ENCODE measurements around the gene TTYH3.

Gene TTYH3

DNA sequence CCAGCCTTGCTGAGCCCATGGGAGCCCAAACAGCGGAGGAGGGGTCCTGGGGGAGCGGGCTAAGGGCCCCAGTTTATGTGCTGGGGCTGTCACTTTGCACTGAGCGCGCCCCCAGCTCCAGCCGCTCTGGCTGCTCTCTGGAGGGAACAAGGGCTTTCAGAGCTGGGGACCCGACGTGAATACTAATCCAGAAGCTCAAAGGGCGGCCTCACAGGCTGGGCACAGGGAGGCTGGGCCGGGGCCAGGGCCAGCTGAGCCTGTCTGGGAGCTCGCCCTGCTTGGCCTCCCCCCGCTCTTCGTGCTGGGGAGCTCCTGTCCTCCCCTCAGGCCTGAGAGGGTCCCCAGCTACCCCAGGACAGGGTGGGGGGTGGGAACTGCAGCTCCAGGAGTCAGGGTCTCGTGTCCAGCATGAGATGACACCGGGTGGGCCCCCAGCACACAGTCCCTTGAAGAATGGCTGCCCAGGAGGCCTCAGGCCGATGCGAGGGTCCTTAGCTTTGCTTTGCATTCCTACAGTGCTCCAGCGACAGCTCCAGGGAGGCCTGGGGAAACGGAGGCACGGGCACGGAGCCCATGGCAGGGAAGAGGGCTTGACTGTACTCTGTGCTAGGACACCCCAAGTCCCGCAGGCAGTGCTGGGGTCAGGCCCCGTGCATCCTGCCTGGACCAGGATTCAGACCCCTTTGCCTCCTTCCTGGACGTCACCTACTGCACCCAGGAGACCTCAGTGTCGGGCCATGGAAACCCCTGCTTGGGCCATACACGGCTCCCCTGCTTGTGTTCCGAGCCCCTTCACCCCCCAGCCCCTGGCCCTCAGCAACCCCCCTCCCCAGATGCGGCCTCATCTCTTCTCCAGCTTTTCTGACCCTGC, 50.4 kb downstream of the TTYH3 start:
- H3K9ac ChIP-seq (ENCODE audit: low read length in 2 of 2), result no peak overlapping the region
- peaks cover 30 to 32% of the 10 kb centered on the region in 2 donors for H3K27me3 ChIP-seq (ENCODE audit: control insufficient read depth in 1 of 2, insufficient read depth in 2 of 2, low read length in 2 of 2)
- no peaks in the 10 kb centered on the region for H3K36me3 ChIP-seq (ENCODE audit: control insufficient read depth in 2 of 2, insufficient read depth in 2 of 2, low read length in 2 of 2)
- no peak overlapping the region for H3K4me3 ChIP-seq (ENCODE audit: low read length in 2 of 2)
- no peaks in the 10 kb centered on the region for H3K9me3 ChIP-seq (ENCODE audit: control insufficient read depth in 2 of 2, low read length in 2 of 2)
- H3K27ac ChIP-seq (ENCODE audit: low read length), result no peak overlapping the region
- peaks cover 5% of the 10 kb centered on the region for H3K4me1 ChIP-seq (ENCODE audit: control insufficient read depth, insufficient read depth, low read length)

DNA sequence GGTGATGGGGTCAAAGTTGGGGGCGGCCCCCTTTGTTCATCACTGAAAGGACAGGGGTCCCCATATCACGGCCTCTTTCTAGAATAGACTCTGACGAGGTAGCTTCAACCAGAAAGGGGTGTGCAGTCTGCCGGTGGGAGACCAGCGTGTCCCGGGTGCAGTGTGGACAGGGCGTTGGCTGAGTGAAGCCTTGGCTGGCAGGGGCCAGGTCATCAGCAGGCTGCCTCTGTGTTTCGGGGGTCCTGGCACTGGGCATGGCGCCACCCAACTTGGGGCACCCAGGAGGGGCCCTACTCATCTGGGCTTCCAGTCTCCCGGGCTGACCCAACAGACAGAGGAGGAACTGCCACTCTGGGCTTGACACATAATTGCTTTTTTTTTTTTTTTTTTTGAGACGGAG, 52.7 kb downstream of the TTYH3 start:
- no peaks in the 10 kb centered on the region for H3K9me3 ChIP-seq (ENCODE audit: control insufficient read depth in 2 of 2, low read length in 2 of 2)
- H3K9ac ChIP-seq (ENCODE audit: low read length in 2 of 2), result no peak overlapping the region
- no peak overlapping the region for H3K27ac ChIP-seq (ENCODE audit: low read length)
- no peaks in the 10 kb centered on the region for H3K36me3 ChIP-seq (ENCODE audit: control insufficient read depth in 2 of 2, insufficient read depth in 2 of 2, low read length in 2 of 2)
- H3K4me1 ChIP-seq (ENCODE audit: control insufficient read depth, insufficient read depth, low read length), result peaks cover 13% of the 10 kb centered on the region
- H3K4me3 ChIP-seq (ENCODE audit: low read length in 2 of 2), result no peak overlapping the region
- H3K27me3 ChIP-seq (ENCODE audit: control insufficient read depth in 1 of 2, insufficient read depth in 2 of 2, low read length in 2 of 2), result peaks cover 39 to 54% of the 10 kb centered on the region in 2 donors

DNA sequence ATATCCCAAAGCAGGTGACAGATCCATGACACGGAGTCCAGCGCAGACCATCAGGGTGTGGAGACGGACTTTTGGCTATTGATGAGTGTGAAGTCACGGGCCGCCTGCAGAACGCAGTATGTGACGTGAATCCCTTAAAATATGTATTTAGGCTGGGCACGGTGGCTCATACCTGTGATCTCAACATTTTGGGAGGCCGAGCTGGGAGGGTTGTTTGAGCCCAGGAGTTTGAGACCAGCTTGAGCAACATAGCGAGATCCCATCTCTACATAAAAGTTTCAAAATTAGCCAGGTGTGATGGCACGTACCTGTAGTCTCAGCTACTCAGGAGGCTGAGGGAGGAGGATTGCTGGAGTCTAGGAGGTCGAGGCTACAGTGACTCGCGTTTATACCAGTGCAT, 54.3 kb downstream of the TTYH3 start:
- H3K9me3 ChIP-seq (ENCODE audit: control insufficient read depth in 2 of 2, low read length in 2 of 2), result no peaks in the 10 kb centered on the region
- no peaks in the 10 kb centered on the region for H3K36me3 ChIP-seq (ENCODE audit: control insufficient read depth in 2 of 2, insufficient read depth in 2 of 2, low read length in 2 of 2)
- peaks cover 26 to 48% of the 10 kb centered on the region in 2 donors for H3K27me3 ChIP-seq (ENCODE audit: control insufficient read depth in 1 of 2, insufficient read depth in 2 of 2, low read length in 2 of 2)
- peaks cover 13% of the 10 kb centered on the region for H3K4me1 ChIP-seq (ENCODE audit: control insufficient read depth, insufficient read depth, low read length)
- H3K4me3 ChIP-seq (ENCODE audit: low read length in 2 of 2), result no peak overlapping the region
- no peak overlapping the region for H3K27ac ChIP-seq (ENCODE audit: low read length)
- no peak overlapping the region for H3K9ac ChIP-seq (ENCODE audit: low read length in 2 of 2)

DNA sequence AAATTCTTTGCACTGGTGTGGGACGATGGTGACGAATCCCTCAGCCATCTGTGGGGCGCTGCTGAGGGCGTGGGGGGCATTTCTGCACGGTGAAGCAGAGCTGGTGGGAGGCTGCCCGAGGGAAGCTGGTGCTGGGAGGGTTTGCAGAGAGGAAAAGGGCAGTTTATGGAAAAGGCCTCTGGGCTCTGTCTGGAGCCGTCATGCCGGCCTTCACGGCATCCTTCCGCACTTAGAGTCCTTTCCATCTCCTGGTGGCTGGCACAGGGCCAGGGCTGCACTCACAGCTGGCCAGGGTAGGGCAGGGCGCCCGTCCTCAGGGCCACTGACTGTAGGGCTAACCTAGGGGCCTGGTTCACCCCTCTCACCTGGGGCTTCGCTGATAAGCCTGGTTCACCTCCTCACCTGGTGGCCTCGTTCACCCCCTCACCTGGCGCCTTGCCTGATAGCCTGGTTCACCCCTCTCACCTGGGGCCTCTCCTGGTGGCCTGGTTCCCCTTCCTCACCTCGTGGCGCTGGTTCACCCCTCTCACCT, 55.6 kb downstream of the TTYH3 start:
- Histone ChIP-seq H3K27ac (ENCODE audit: low read length) (no peak overlapping the region), H3K9me3 (ENCODE audit: control insufficient read depth in 2 of 2, low read length in 2 of 2) (no peaks in the 10 kb centered on the region), H3K9ac (ENCODE audit: low read length in 2 of 2) (no peak overlapping the region), H3K4me1 (ENCODE audit: control insufficient read depth, insufficient read depth, low read length) (peaks cover 13% of the 10 kb centered on the region), H3K36me3 (ENCODE audit: control insufficient read depth in 2 of 2, insufficient read depth in 2 of 2, low read length in 2 of 2) (no peaks in the 10 kb centered on the region), H3K4me3 (ENCODE audit: low read length in 2 of 2) (peak overlapping the region in 1 of 2 donors; percentile 40), H3K27me3 (ENCODE audit: control insufficient read depth in 1 of 2, insufficient read depth in 2 of 2, low read length in 2 of 2) (peaks cover 26 to 36% of the 10 kb centered on the region in 2 donors)

DNA sequence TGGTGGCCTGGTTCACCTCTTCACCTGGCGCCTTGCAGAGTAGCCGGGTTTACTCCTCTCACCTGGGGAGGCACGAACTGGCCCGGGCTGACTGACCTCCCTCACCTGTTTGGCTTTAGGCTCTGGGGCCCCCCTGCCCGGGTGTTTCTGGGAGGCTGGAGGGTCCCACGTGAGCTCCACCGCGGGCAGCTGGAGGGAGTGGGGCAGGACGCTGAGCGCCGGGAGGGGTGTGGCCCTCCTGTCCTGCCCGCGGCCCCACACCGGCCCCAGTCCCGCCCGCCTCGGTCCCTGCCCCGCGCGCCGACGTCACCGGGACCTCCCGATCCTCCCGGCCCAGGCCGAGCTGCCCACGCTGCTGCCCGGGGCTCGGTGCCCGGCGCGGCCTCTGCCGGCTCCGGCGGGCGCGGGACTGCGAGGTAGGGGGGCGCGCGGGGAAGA, 56.1 kb downstream of the TTYH3 start, which contains the start of gene AMZ1:
Gene AMZ1 (plus strand): TSS at position 322 of the 438 bp plus-strand sequence. CDS start 12,250 bp downstream, outside the sequence.
- peak within 1 kb of the TSS in 1 of 2 donors; percentile 40 for H3K4me3 ChIP-seq (ENCODE audit: low read length in 2 of 2)
- peaks cover 23 to 35% of the 10 kb centered on the region in 2 donors for H3K27me3 ChIP-seq (ENCODE audit: control insufficient read depth in 1 of 2, insufficient read depth in 2 of 2, low read length in 2 of 2)

DNA sequence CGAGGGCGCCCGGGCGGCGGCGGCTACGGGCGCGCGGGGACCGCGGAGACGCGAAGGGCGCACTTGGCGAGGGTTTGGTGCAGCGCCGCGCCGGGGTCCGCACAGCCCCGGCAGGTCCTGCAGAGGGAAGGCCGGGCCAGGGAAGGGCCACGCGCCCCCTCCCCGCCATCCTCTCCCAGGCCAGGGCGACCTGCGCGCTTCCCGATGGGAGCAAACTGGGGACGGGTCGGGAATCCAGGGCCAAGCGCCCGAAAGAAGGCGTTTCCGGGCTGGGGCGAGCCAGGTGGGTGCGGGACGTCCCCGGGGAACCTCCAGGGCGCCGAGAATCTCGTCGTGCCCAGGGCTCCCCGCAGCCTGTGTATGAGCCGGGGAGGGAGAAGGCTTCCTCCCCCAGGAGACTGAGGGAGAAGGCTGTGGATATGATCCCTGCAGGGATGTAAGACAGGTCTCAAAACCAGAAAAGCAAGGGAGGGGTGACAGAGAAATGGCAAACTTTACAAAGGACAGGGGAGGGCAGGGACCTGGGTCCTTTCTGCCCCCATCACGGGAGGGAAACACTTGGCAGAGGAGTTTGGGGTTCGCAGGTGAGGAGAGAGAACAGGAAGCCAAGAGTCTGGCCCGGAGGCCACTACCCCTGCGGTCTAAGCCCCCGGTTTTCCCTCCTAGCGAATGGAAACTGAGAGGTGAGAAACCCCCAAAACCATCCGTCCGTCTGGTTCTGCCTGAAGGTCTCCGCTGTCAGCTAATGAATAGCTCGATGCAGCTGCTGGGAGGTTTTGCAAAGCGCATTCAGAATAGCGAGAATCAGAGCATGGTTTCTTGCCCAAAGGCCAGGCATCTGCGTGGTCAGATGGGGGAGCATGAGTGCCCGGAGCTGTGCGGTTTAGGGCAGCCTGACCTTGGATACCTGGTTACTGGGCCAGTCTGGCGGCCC, 56.9 kb downstream of the TTYH3 start:
- H3K27me3 ChIP-seq (ENCODE audit: control insufficient read depth in 1 of 2, insufficient read depth in 2 of 2, low read length in 2 of 2), result peaks cover 23 to 35% of the 10 kb centered on the region in 2 donors
- peak overlapping the region in 1 of 2 donors; percentile 15 for H3K4me3 ChIP-seq (ENCODE audit: low read length in 2 of 2)

More for the DNA sequence above, 56.1 kb downstream of the TTYH3 start, which contains the start of gene AMZ1:
- H3K9me3 ChIP-seq (ENCODE audit: control insufficient read depth in 2 of 2, low read length in 2 of 2), result no peaks in the 10 kb centered on the region
- no peak within 1 kb of the TSS for H3K27ac ChIP-seq (ENCODE audit: low read length)
- H3K4me1 ChIP-seq (ENCODE audit: control insufficient read depth, insufficient read depth, low read length), result peaks cover 13% of the 10 kb centered on the region
- H3K9ac ChIP-seq (ENCODE audit: low read length in 2 of 2), result no peak within 1 kb of the TSS
- H3K36me3 ChIP-seq (ENCODE audit: control insufficient read depth in 2 of 2, insufficient read depth in 2 of 2, low read length in 2 of 2), result no peaks in the 10 kb centered on the region

DNA sequence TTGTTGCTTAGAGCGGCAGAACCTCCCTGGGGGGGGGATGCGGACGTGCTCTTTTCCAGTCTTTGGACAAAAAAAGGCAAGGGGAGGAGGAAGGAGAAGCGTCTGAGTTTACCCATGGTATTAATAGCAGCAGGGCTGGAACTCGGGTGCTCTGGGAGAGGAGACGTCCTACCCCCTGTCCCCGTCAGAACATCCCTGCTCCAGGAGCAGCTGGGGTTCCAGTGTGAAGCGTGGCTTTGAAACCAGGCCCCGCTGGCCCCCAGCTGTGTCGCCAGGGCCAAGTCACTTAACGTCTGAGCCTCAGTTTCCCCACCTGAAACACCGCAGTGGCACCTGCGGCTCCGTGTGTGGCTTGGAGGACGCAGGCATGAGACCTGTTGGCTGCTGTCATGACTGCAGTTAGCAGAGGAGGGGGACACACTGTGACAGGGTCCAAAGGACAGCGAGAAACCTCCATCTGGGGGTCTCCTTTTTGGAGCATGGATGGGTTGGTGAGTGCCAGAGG, 57.6 kb downstream of the TTYH3 start:
- H3K4me1 ChIP-seq (ENCODE audit: control insufficient read depth, insufficient read depth, low read length), result peaks cover 13% of the 10 kb centered on the region
- H3K9ac ChIP-seq (ENCODE audit: low read length in 2 of 2), result no peak overlapping the region
- no peak overlapping the region for H3K27ac ChIP-seq (ENCODE audit: low read length)
- H3K9me3 ChIP-seq (ENCODE audit: control insufficient read depth in 2 of 2, low read length in 2 of 2), result no peaks in the 10 kb centered on the region
- peaks cover 21 to 35% of the 10 kb centered on the region in 2 donors for H3K27me3 ChIP-seq (ENCODE audit: control insufficient read depth in 1 of 2, insufficient read depth in 2 of 2, low read length in 2 of 2)
- no peaks in the 10 kb centered on the region for H3K36me3 ChIP-seq (ENCODE audit: control insufficient read depth in 2 of 2, insufficient read depth in 2 of 2, low read length in 2 of 2)
- H3K4me3 ChIP-seq (ENCODE audit: low read length in 2 of 2), result no peak overlapping the region

More for the DNA sequence above, 56.9 kb downstream of the TTYH3 start:
- H3K36me3 ChIP-seq (ENCODE audit: control insufficient read depth in 2 of 2, insufficient read depth in 2 of 2, low read length in 2 of 2), result no peaks in the 10 kb centered on the region
- peaks cover 13% of the 10 kb centered on the region for H3K4me1 ChIP-seq (ENCODE audit: control insufficient read depth, insufficient read depth, low read length)
- H3K27ac ChIP-seq (ENCODE audit: low read length), result no peak overlapping the region
- H3K9me3 ChIP-seq (ENCODE audit: control insufficient read depth in 2 of 2, low read length in 2 of 2), result no peaks in the 10 kb centered on the region
- no peak overlapping the region for H3K9ac ChIP-seq (ENCODE audit: low read length in 2 of 2)

DNA sequence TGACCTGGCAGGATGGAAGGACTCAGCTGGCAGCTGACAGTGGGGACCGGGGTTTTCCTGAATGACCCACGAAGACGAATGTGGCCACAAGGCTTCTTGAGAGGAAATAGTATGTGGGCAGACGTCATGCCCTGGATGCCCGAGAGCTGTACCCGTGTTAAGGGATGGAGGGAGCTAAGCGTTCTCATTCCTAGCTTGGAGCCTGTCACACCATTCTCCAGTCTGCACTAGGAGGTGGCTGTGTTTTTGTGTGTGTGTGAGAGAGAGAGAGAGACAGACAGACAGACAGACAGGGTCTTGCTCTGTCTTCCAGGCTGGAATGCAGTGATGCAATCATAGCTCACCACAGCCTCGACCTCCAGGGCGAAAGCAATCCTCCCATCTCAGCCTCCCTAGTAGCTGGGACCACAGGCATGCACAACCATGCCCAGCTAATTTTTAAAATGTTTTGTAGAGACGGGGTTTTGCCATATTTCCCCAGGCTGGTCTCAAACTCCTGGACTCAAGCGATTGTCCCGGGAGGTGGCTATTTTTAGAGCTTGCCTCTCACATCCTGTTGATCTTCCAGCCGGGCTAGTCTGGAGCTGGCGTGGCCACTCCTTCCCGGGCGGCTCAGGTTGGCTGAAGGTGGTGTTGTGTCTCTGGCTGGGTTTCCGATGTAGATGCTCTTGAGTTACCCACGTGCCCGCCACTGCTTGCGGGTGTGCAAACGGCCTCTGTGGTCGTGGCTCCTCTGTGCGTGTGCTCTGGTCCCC, 58.3 kb downstream of the TTYH3 start:
- no peaks in the 10 kb centered on the region for H3K36me3 ChIP-seq (ENCODE audit: control insufficient read depth in 2 of 2, insufficient read depth in 2 of 2, low read length in 2 of 2)
- no peak overlapping the region for H3K27ac ChIP-seq (ENCODE audit: low read length)
- no peak overlapping the region for H3K9ac ChIP-seq (ENCODE audit: low read length in 2 of 2)
- H3K4me3 ChIP-seq (ENCODE audit: low read length in 2 of 2), result no peak overlapping the region
- H3K9me3 ChIP-seq (ENCODE audit: control insufficient read depth in 2 of 2, low read length in 2 of 2), result no peaks in the 10 kb centered on the region
- H3K4me1 ChIP-seq (ENCODE audit: control insufficient read depth, insufficient read depth, low read length), result peaks cover 13% of the 10 kb centered on the region
- peaks cover 20 to 35% of the 10 kb centered on the region in 2 donors for H3K27me3 ChIP-seq (ENCODE audit: control insufficient read depth in 1 of 2, insufficient read depth in 2 of 2, low read length in 2 of 2)

DNA sequence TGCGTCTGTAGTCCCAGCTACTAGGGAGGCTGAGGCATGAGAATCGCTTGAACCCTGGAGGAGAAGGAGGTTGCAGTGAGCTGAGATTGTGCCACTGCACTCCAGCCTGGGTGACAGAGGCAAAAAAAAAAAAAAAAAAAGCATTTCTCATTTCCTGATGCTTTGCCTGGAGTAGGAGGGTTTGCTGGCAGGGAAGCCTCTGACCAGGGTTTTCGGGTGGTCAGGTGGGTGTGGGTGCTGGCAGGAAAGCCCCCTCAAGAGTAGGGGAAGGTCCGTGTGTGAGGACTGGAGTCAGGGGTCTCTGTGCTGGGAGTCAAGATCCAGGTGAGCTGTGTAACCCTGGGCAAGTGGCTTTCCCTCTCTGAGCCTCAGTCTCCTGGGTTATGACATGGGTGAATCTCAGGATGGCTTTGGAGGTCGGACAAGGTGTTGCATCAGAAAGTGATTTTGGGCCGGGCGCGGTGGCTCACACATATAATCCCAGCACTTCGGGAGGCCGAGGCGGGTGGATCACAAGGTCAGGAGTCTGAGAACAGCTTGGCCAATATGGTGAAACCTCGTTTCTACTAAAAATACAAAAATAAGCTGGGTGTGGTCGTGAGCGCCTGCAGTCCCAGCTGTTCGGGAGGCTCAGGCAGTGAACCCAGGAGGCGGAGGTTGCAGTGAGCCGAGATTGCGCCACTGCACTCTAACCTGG, 59.4 kb downstream of the TTYH3 start:
- H3K36me3 ChIP-seq (ENCODE audit: control insufficient read depth in 2 of 2, insufficient read depth in 2 of 2, low read length in 2 of 2), result no peaks in the 10 kb centered on the region
- H3K9ac ChIP-seq (ENCODE audit: low read length in 2 of 2), result no peak overlapping the region
- H3K4me3 ChIP-seq (ENCODE audit: low read length in 2 of 2), result no peak overlapping the region
- peaks cover 13% of the 10 kb centered on the region for H3K4me1 ChIP-seq (ENCODE audit: control insufficient read depth, insufficient read depth, low read length)
- H3K27ac ChIP-seq (ENCODE audit: low read length), result no peak overlapping the region
- peaks cover 17 to 31% of the 10 kb centered on the region in 2 donors for H3K27me3 ChIP-seq (ENCODE audit: control insufficient read depth in 1 of 2, insufficient read depth in 2 of 2, low read length in 2 of 2)
- no peaks in the 10 kb centered on the region for H3K9me3 ChIP-seq (ENCODE audit: control insufficient read depth in 2 of 2, low read length in 2 of 2)
